CD14-positive monocyte (primary cell): Measurements from ENCODE around the gene CIITA. TPM values are rescaled to one million over a fixed set of nuclear protein-coding genes. Genes with fewer than 3 reads are reported as not detected.

Source experiments
- DNase-seq, 3 donors: peaks; one replicate each; pipeline ENCODE4 v3.0.0-alpha.2; 2011 to 2022
- H2AFZ ChIP-seq: 2 replicates; pipeline ENCODE4 v1.6.0; 2012; ENCODE audit warnings: mild to moderate bottlenecking, low read depth, low read length, inconsistent platforms; ENCODE audit not compliant: insufficient read depth, poor library complexity, severe bottlenecking
- H3K27ac ChIP-seq, 2 donors: 1 replicate in 1 of 2; 2 replicates in 1 of 2; pipeline ENCODE4 v1.5.1; 2012 to 2013; ENCODE audit warnings: low read length in 2 of 2, control low read depth in 1 of 2, inconsistent platforms in 1 of 2, low read depth in 1 of 2, mild to moderate bottlenecking in 1 of 2
- H3K27me3 ChIP-seq, 2 donors: one replicate each; pipeline versions ENCODE4 v1.6.0 to v1.6.1; 2011 to 2013; ENCODE audit warnings: low read length in 2 of 2; ENCODE audit not compliant: control insufficient read depth in 2 of 2, insufficient read depth in 2 of 2
- H3K36me3 ChIP-seq, 2 donors: replicated peaks in 1 of 2; 1 replicate in 1 of 2; 2 replicates in 1 of 2; pipeline versions ENCODE4 v1.5.1 to v1.6.1; 2012 to 2013; ENCODE audit warnings: low read length in 2 of 2, control low read depth in 1 of 2, inconsistent platforms in 1 of 2, mild to moderate bottlenecking in 1 of 2; ENCODE audit not compliant: insufficient read depth in 2 of 2, control insufficient read depth in 1 of 2
- H3K4me1 ChIP-seq, 2 donors: 1 replicate in 1 of 2; 2 replicates in 1 of 2; pipeline versions ENCODE4 v1.5.1 to v1.6.1; 2012 to 2013; ENCODE audit warnings: low read length in 2 of 2, control low read depth in 1 of 2, inconsistent platforms in 1 of 2, mild to moderate bottlenecking in 1 of 2, moderate library complexity in 1 of 2; ENCODE audit not compliant: insufficient read depth in 2 of 2, control insufficient read depth in 1 of 2
- H3K4me2 ChIP-seq: replicated peaks from 2 replicates; pipeline ENCODE3; 2012; ENCODE audit warnings: low read length, moderate library complexity, mild to moderate bottlenecking; ENCODE audit not compliant: poor library complexity, severe bottlenecking; ENCODE audit errors: extremely low read depth
- H3K4me3 ChIP-seq, 3 experiments: fragments of 200-600 bp in 1 of 3; sonication (generic) in 1 of 3; replicated peaks in 1 of 3; 1 replicate in 2 of 3; 2 replicates in 1 of 3; pipeline ENCODE4 v1.5.1; 2011 to 2013; ENCODE audit warnings: low read length in 3 of 3, mild to moderate bottlenecking in 3 of 3, control low read depth in 2 of 3, low read depth in 2 of 3, inconsistent platforms in 1 of 3, moderate library complexity in 1 of 3
- H3K79me2 ChIP-seq: 2 replicates; pipeline ENCODE4 v1.6.0; 2012; ENCODE audit warnings: mild to moderate bottlenecking, control low read depth, inconsistent platforms, low read length, moderate library complexity; ENCODE audit not compliant: insufficient read depth
- H3K9ac ChIP-seq: 2 replicates; pipeline ENCODE4 v1.6.0; 2017; ENCODE audit warnings: low read length, mild to moderate bottlenecking; ENCODE audit not compliant: insufficient read depth, poor library complexity, severe bottlenecking
- H3K9me3 ChIP-seq, 2 donors: replicated peaks in 1 of 2; 1 replicate in 1 of 2; 2 replicates in 1 of 2; pipeline versions ENCODE4 v1.5.1 to v1.6.1; 2012 to 2013; ENCODE audit warnings: low read length in 2 of 2, control low read depth in 1 of 2; ENCODE audit not compliant: control insufficient read depth in 1 of 2, insufficient read depth in 1 of 2
- H4K20me1 ChIP-seq: 2 replicates; pipeline ENCODE4 v1.6.0; 2012; ENCODE audit warnings: mild to moderate bottlenecking, low read length, control low read depth, moderate library complexity; ENCODE audit not compliant: insufficient read depth
- H3K27ac Mint-ChIP-seq, 7 donors: one replicate each; pipeline ENCODE4 v1.8.0; 2020; ENCODE audit warnings: mild to moderate bottlenecking in 7 of 7, mixed read lengths in 7 of 7, moderate library complexity in 6 of 7, inconsistent platforms in 2 of 7
- H3K27me3 Mint-ChIP-seq, 3 donors: one replicate each; pipeline ENCODE4 v1.8.0; 2021 to 2022; ENCODE audit warnings: low read depth in 3 of 3, mild to moderate bottlenecking in 3 of 3, mixed read lengths in 3 of 3, moderate library complexity in 3 of 3, inconsistent platforms in 1 of 3
- H3K36me3 Mint-ChIP-seq, 2 donors: one replicate each; pipeline ENCODE4 v1.8.0; 2020; ENCODE audit warnings: mixed read lengths in 2 of 2, inconsistent platforms in 1 of 2, mild to moderate bottlenecking in 1 of 2
- H3K4me1 Mint-ChIP-seq: one replicate; pipeline ENCODE4 v1.8.0; 2020; ENCODE audit warnings: mild to moderate bottlenecking, mixed read lengths
- H3K4me3 Mint-ChIP-seq, 2 donors: one replicate each; pipeline ENCODE4 v1.8.0; 2020; ENCODE audit warnings: mild to moderate bottlenecking in 2 of 2, mixed read lengths in 2 of 2, moderate library complexity in 1 of 2
- H3K9me3 Mint-ChIP-seq, 7 donors: one replicate each; pipeline ENCODE4 v1.8.0; 2020 to 2022; ENCODE audit warnings: mixed read lengths in 7 of 7, mild to moderate bottlenecking in 6 of 7, moderate library complexity in 6 of 7, inconsistent platforms in 2 of 7
- WGBS: methylation state at CpG from one replicate; pipeline ENCODE4 v1.1.5; 2013; ENCODE audit warnings: missing lambda C conversion rate; ENCODE audit not compliant: insufficient coverage; 5-methylcytosine and 5-hydroxymethylcytosine counted together
- intact Hi-C, 2 donors: fragments of 100-400 bp; cut with micrococcal nuclease; formaldehyde crosslinking; loops; one replicate each; pipeline versions ENCODE4 v1.15.0 to v1.15.1; 2023
- polyA plus RNA-seq, 3 donors: library from polyadenylated mRNA; depleted of rRNA in 1 of 3; unstranded in 2 of 3; stranded (reverse) in 1 of 3; fragments of 300-500 nt in 2 of 3; fragments of >200 nt in 1 of 3; fragmentation: Illumina TruSeq in 2 of 3; gene quantifications; 1 replicate in 2 of 3; 2 replicates in 1 of 3; pipeline ENCODE4 v1.2.3, GENCODE V29; 2012 to 2021
- TF ChIP-seq, protein P1 (sequence below): fragments of 200-600 bp; IDR thresholded peaks from one replicate; pipeline ENCODE4 v1.8.0; 2022; ENCODE audit warnings: antibody characterized with exemption, mild to moderate bottlenecking

CIITA gene
- polyA plus RNA-seq, 3 donors, result 15.6 to 178 (median 22.1) TPM

DNA sequence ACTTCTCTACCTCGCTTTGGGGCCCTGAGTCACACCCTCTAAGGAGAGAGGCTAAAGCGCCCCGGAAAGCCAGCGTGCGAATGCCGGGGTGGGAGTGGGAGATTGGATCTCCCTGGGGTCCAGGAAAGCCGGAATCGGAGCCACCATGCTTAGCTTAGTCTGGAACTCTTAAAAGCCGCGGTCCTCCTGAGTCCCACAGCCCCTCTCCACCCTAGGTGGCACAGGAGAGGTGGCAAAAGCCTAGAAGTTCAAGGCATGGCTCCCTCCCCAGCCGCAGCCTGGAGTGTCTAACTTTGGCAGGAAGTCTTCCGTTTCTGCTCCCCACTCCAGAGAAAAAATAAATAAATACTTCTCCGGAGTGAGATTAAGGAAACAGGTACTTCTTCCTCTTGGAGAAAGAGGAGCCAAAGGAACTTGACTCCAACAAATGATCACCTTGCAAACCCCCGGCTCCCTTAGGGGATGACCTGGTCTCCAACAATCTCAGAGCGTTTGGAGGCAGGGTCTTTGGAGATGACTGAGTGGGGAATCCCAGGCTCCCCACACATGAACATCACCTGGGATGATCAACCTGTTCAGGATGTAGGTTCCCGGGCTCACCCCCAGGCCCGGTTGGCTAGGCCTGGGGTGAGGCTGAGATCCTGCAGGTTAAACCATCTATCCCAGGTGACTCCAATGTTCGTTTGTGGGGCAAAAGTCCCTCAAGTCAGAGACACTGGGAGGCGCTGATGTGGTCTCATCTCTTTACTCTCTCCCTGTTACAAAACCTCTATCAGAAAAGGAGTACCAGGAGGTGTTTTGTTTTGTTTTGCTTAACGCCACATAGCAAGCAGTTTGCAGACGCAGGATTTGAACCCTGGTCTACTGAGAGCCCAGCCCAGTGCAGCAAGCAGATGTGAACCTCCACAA lies 2.9 kb downstream of the CIITA start:
- H3K4me2 ChIP-seq, result peak overlapping the region; percentile 82
- H3K4me1 ChIP-seq, result peaks cover 88 to 94% of the 10 kb centered on the region in 2 donors
- intact Hi-C loops, result loop anchor here (2.0 to 5.0 kb wide), 4 partner anchors 15 to 128 kb away; no protein-coding TSS in a partner anchor

More for the DNA sequence above, 2.9 kb downstream of the CIITA start:
- H3K27ac Mint-ChIP-seq, result peak overlapping the region; percentile 91 to 97 (median 95)
- H3K4me3 ChIP-seq, result peak overlapping the region; percentile 82 to 96 (median 94)
- peaks cover 80% of the 10 kb centered on the region for H3K79me2 ChIP-seq
- peaks cover 0 to 2% (median 0%) of the 10 kb centered on the region in 3 donors for H3K27me3 Mint-ChIP-seq
- peak overlapping the region; percentile 66 for H2AFZ ChIP-seq
- H3K36me3 ChIP-seq, result peaks cover 20 to 25% of the 10 kb centered on the region in 2 donors
- H3K27me3 ChIP-seq, result no peaks in the 10 kb centered on the region
- 23% methylated on average over 6 of the region's 21 CpGs for WGBS
- peak overlapping the region; percentile 72 for H3K9ac ChIP-seq
- H3K9me3 ChIP-seq, result no peaks in the 10 kb centered on the region
- peaks cover 60% of the 10 kb centered on the region for H4K20me1 ChIP-seq
- no peak for DNase-seq
- TF ChIP-seq, protein P1, sequence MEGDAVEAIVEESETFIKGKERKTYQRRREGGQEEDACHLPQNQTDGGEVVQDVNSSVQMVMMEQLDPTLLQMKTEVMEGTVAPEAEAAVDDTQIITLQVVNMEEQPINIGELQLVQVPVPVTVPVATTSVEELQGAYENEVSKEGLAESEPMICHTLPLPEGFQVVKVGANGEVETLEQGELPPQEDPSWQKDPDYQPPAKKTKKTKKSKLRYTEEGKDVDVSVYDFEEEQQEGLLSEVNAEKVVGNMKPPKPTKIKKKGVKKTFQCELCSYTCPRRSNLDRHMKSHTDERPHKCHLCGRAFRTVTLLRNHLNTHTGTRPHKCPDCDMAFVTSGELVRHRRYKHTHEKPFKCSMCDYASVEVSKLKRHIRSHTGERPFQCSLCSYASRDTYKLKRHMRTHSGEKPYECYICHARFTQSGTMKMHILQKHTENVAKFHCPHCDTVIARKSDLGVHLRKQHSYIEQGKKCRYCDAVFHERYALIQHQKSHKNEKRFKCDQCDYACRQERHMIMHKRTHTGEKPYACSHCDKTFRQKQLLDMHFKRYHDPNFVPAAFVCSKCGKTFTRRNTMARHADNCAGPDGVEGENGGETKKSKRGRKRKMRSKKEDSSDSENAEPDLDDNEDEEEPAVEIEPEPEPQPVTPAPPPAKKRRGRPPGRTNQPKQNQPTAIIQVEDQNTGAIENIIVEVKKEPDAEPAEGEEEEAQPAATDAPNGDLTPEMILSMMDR, result no peak
- H3K36me3 Mint-ChIP-seq, result peaks cover 30 to 31% of the 10 kb centered on the region in 2 donors
- peak overlapping the region; percentile 62 to 85 for H3K27ac ChIP-seq
- peaks cover 0 to 3% (median 0%) of the 10 kb centered on the region in 7 donors for H3K9me3 Mint-ChIP-seq
- H3K4me3 Mint-ChIP-seq, result peak overlapping the region; percentile 93 to 97
- H3K4me1 Mint-ChIP-seq, result peaks cover 86% of the 10 kb centered on the region
